Mesenchymal stem cell (in vitro differentiated cells and primary cell): Measurements from ENCODE around the gene UBL3.

Source experiments
- DNase-seq: peaks from one replicate; pipeline ENCODE4 v3.0.0-alpha.2; 2013
- H2AFZ ChIP-seq: one replicate; pipeline ENCODE4 v1.6.1; 2013; ENCODE audit warnings: low read depth, mild to moderate bottlenecking, control low read depth, inconsistent platforms, low read length, moderate library complexity
- H2AK5ac ChIP-seq: 2 replicates; pipeline ENCODE4 v1.6.1; 2013; ENCODE audit warnings: low read length, moderate library complexity, mild to moderate bottlenecking, inconsistent platforms; ENCODE audit not compliant: severe bottlenecking
- H2BK120ac ChIP-seq: one replicate; pipeline ENCODE4 v1.6.1; 2013; ENCODE audit warnings: low read depth, mild to moderate bottlenecking, inconsistent platforms, low read length, moderate library complexity
- H2BK12ac ChIP-seq, 2 experiments: one replicate each; pipeline ENCODE4 v1.6.1; 2013; ENCODE audit warnings: inconsistent platforms in 2 of 2, low read length in 2 of 2, mild to moderate bottlenecking in 2 of 2, moderate library complexity in 2 of 2, control low read depth in 1 of 2
- H2BK15ac ChIP-seq: one replicate; pipeline ENCODE4 v1.6.1; 2013; ENCODE audit warnings: mild to moderate bottlenecking, low read depth, inconsistent platforms; ENCODE audit not compliant: poor library complexity, severe bottlenecking
- H2BK5ac ChIP-seq: 2 replicates; pipeline ENCODE4 v1.6.1; 2013; ENCODE audit warnings: low read depth, mild to moderate bottlenecking, low read length, control low read depth, inconsistent platforms; ENCODE audit not compliant: poor library complexity, severe bottlenecking
- H3K14ac ChIP-seq, 2 experiments: one replicate each; pipeline ENCODE4 v1.6.1; 2013; ENCODE audit warnings: inconsistent platforms in 2 of 2, low read length in 2 of 2, control low read depth in 1 of 2, mild to moderate bottlenecking in 1 of 2, moderate library complexity in 1 of 2
- H3K18ac ChIP-seq, 2 experiments: one replicate each; pipeline ENCODE4 v1.6.1; 2013; ENCODE audit warnings: inconsistent platforms in 2 of 2, low read length in 2 of 2, control low read depth in 1 of 2, low read depth in 1 of 2, mild to moderate bottlenecking in 1 of 2
- H3K23ac ChIP-seq, 2 experiments: one replicate each; pipeline ENCODE4 v1.6.1; 2013; ENCODE audit warnings: inconsistent platforms in 2 of 2, low read length in 2 of 2, mild to moderate bottlenecking in 2 of 2, moderate library complexity in 2 of 2, control low read depth in 1 of 2
- H3K27ac ChIP-seq: 2 replicates; pipeline ENCODE4 v1.5.1; 2013; ENCODE audit warnings: mild to moderate bottlenecking, moderate library complexity, low read length, control low read depth, inconsistent platforms; ENCODE audit not compliant: poor library complexity, severe bottlenecking
- H3K27me3 ChIP-seq, 2 experiments: 2 replicates each; pipeline versions ENCODE4 v1.6.1 to v1.7.0; 2013; ENCODE audit warnings: low read length in 2 of 2, mild to moderate bottlenecking in 2 of 2, moderate library complexity in 2 of 2, control low read depth in 1 of 2, inconsistent platforms in 1 of 2; ENCODE audit not compliant: control insufficient read depth in 1 of 2, insufficient read depth in 1 of 2
- H3K36me3 ChIP-seq, 2 experiments: 2 replicates each; pipeline versions ENCODE4 v1.6.1 to v1.7.0; 2013; ENCODE audit warnings: low read length in 2 of 2, control low read depth in 1 of 2, inconsistent platforms in 1 of 2, low read depth in 1 of 2, mild to moderate bottlenecking in 1 of 2; ENCODE audit not compliant: insufficient read depth in 2 of 2, control insufficient read depth in 1 of 2
- H3K4ac ChIP-seq, 2 experiments: one replicate each; pipeline ENCODE4 v1.6.1; 2013; ENCODE audit warnings: inconsistent platforms in 2 of 2, low read length in 2 of 2, mild to moderate bottlenecking in 2 of 2, moderate library complexity in 2 of 2, control low read depth in 1 of 2, low read depth in 1 of 2
- H3K4me1 ChIP-seq: 2 replicates; pipeline ENCODE4 v1.6.1; 2013; ENCODE audit warnings: low read depth, low read length, control low read depth; ENCODE audit not compliant: control insufficient read depth, insufficient read depth
- H3K4me2 ChIP-seq: 2 replicates; pipeline ENCODE4 v1.6.1; 2013; ENCODE audit warnings: low read length, mild to moderate bottlenecking, inconsistent platforms; ENCODE audit not compliant: poor library complexity, severe bottlenecking
- H3K4me3 ChIP-seq, 2 experiments: 2 replicates each; pipeline versions ENCODE4 v1.5.1 to v1.7.0; 2013; ENCODE audit warnings: low read length in 2 of 2, mild to moderate bottlenecking in 2 of 2, control low read depth in 1 of 2, low read depth in 1 of 2; ENCODE audit not compliant: insufficient read depth in 1 of 2
- H3K79me1 ChIP-seq: replicated peaks from 2 replicates; pipeline ENCODE4 v1.6.1; 2013; ENCODE audit warnings: mild to moderate bottlenecking, control low read depth, low read length, inconsistent platforms; ENCODE audit not compliant: poor library complexity, severe bottlenecking
- H3K9ac ChIP-seq: 2 replicates; pipeline ENCODE4 v1.7.0; 2013; ENCODE audit warnings: mild to moderate bottlenecking, low read length, moderate library complexity
- H3K9me3 ChIP-seq: 2 replicates; pipeline ENCODE4 v1.7.0; 2013; ENCODE audit warnings: mild to moderate bottlenecking, low read length; ENCODE audit not compliant: control insufficient read depth
- H4K8ac ChIP-seq: one replicate; pipeline ENCODE4 v1.6.1; 2013; ENCODE audit warnings: inconsistent platforms, mild to moderate bottlenecking, low read length, moderate library complexity
- H4K91ac ChIP-seq: one replicate; pipeline ENCODE4 v1.6.1; 2013; ENCODE audit warnings: mild to moderate bottlenecking, low read length, inconsistent platforms
- WGBS: methylation state at CpG from one replicate; pipeline ENCODE4 v1.1.7; 2013; ENCODE audit warnings: mixed read lengths; 5-methylcytosine and 5-hydroxymethylcytosine counted together

Gene UBL3

GRCh38 chr13:29763436-29764180 is 86.8 kb downstream of the UBL3 start:
- Histone ChIP-seq H3K4ac (no peak overlapping the region), H3K9ac (no peak overlapping the region), H2BK120ac (no peak overlapping the region), H3K4me3 (no peak overlapping the region), H4K8ac (no peak overlapping the region), H3K4me1 (no peaks in the 10 kb centered on the region), H2BK12ac (no peak overlapping the region), H2AFZ (no peak overlapping the region), H2BK5ac (no peak overlapping the region), H2BK15ac (no peak overlapping the region), H3K14ac (no peak overlapping the region), H3K27ac (no peak overlapping the region), H3K27me3 (no peaks in the 10 kb centered on the region), H3K18ac (no peak overlapping the region), H4K91ac (no peak overlapping the region), H3K9me3 (no peaks in the 10 kb centered on the region), H2AK5ac (no peak overlapping the region), H3K36me3 (peaks cover 0 to 65% of the 10 kb centered on the region in 2 experiments), H3K79me1 (no peaks in the 10 kb centered on the region), H3K4me2 (no peak overlapping the region), H3K23ac (no peak overlapping the region)
- no CpG with 5 or more reads among the region's 2 CpGs for WGBS
- DNase-seq: no peak

GRCh38 chr13:29761815-29762214 is 88.6 kb downstream of the UBL3 start:
- H2BK120ac ChIP-seq: no peak overlapping the region
- no peak overlapping the region for H3K9ac ChIP-seq
- peaks cover 0 to 53% of the 10 kb centered on the region in 2 experiments for H3K36me3 ChIP-seq
- H2AK5ac ChIP-seq: no peak overlapping the region
- H3K14ac ChIP-seq: no peak overlapping the region
- no peak overlapping the region for H2BK5ac ChIP-seq
- H4K8ac ChIP-seq: no peak overlapping the region
- no peaks in the 10 kb centered on the region for H3K27me3 ChIP-seq
- H3K4me2 ChIP-seq: no peak overlapping the region
- H4K91ac ChIP-seq: no peak overlapping the region
- H2BK15ac ChIP-seq: no peak overlapping the region
- H3K9me3 ChIP-seq: no peaks in the 10 kb centered on the region
- H3K4me1 ChIP-seq: no peaks in the 10 kb centered on the region
- H3K18ac ChIP-seq: no peak overlapping the region
- H3K27ac ChIP-seq: no peak overlapping the region
- H3K23ac ChIP-seq: no peak overlapping the region
- 83% methylated on average over 4 of the region's 4 CpGs for WGBS
- no peak overlapping the region for H2AFZ ChIP-seq
- no peak overlapping the region for H3K4me3 ChIP-seq
- no peak for DNase-seq
- no peaks in the 10 kb centered on the region for H3K79me1 ChIP-seq
- no peak overlapping the region for H3K4ac ChIP-seq
- no peak overlapping the region for H2BK12ac ChIP-seq

GRCh38 chr13:29761160-29761559 is 89.3 kb downstream of the UBL3 start:
- Histone ChIP-seq H3K23ac (no peak overlapping the region), H3K27me3 (no peaks in the 10 kb centered on the region), H2BK12ac (no peak overlapping the region), H3K36me3 (peaks cover 0 to 46% of the 10 kb centered on the region in 2 experiments), H3K4me1 (no peaks in the 10 kb centered on the region), H4K91ac (no peak overlapping the region), H3K27ac (no peak overlapping the region), H3K9ac (no peak overlapping the region), H3K14ac (no peak overlapping the region), H3K9me3 (no peaks in the 10 kb centered on the region), H3K4me2 (no peak overlapping the region), H3K79me1 (no peaks in the 10 kb centered on the region), H4K8ac (no peak overlapping the region), H3K4ac (no peak overlapping the region), H2BK15ac (no peak overlapping the region), H2AFZ (no peak overlapping the region), H2BK120ac (no peak overlapping the region), H3K18ac (no peak overlapping the region), H2AK5ac (no peak overlapping the region), H2BK5ac (no peak overlapping the region), H3K4me3 (no peak overlapping the region)
- WGBS: 81% methylated on average over 3 of the region's 3 CpGs
- DNase-seq: no peak

GRCh38 chr13:29760544-29760943 is 89.9 kb downstream of the UBL3 start:
- H3K9ac ChIP-seq: no peak overlapping the region
- no peak overlapping the region for H3K23ac ChIP-seq
- no peak overlapping the region for H2AK5ac ChIP-seq
- H2BK5ac ChIP-seq: no peak overlapping the region
- WGBS: 96% methylated on average over 3 of the region's 3 CpGs
- H4K91ac ChIP-seq: no peak overlapping the region
- no peaks in the 10 kb centered on the region for H3K27me3 ChIP-seq
- H3K18ac ChIP-seq: no peak overlapping the region
- no peak overlapping the region for H3K14ac ChIP-seq
- H3K4me3 ChIP-seq: no peak overlapping the region
- no peaks in the 10 kb centered on the region for H3K9me3 ChIP-seq
- H3K27ac ChIP-seq: no peak overlapping the region
- no peaks in the 10 kb centered on the region for H3K79me1 ChIP-seq
- no peak overlapping the region for H2BK12ac ChIP-seq
- H3K36me3 ChIP-seq: peaks cover 0 to 40% of the 10 kb centered on the region in 2 experiments
- H3K4me1 ChIP-seq: no peaks in the 10 kb centered on the region
- H3K4me2 ChIP-seq: no peak overlapping the region
- H4K8ac ChIP-seq: no peak overlapping the region
- DNase-seq: no peak
- H2AFZ ChIP-seq: no peak overlapping the region
- no peak overlapping the region for H2BK120ac ChIP-seq
- no peak overlapping the region for H3K4ac ChIP-seq
- no peak overlapping the region for H2BK15ac ChIP-seq
